ENCODE measurements around the gene HK3.

The HK3 gene

DNA sequence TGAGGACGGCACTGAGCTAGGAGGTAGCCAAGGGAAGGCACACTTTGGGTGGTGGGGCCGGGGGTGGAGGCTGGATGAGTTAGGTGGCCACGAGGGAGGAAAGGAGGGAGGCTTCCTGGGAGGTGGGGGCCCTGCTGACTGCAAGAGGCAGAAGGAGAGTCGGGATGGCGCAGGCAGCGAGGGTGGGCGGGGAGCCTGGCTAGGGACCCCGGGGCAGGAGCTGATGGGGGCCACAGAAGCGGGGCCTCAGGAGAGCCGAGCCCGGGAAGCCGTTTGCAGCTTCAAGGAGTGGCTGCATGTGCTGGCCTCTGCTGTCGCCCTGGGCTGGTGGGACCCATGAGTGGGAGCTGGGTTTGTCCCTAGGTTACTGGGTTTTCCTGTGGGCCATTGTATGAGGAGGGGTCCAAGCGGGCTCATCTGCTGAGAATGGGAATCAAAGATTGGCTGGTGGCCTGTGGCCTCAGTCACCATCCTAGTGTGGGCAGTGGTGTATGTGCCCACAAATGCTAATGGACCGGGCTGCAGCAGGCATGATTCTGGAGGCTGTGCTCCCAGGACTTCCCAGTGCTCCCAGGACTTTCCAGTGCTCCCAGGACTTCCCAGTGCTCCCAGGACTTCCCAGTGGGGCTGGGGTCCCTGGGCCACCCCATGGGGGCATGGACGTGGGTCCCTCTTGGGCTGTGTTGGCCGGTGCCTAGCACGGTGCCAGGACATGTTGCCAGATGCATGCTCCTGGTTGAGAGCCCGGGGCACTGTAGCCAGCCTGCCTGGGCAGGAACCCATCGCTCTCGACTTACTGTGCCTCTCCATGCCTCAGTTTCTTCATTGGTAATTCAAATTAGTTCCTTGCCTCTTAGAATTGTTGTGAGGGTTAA lies 48.5 kb downstream of the HK3 start:
- DNase-seq (ENCODE audit: low spot score): no peak

DNA sequence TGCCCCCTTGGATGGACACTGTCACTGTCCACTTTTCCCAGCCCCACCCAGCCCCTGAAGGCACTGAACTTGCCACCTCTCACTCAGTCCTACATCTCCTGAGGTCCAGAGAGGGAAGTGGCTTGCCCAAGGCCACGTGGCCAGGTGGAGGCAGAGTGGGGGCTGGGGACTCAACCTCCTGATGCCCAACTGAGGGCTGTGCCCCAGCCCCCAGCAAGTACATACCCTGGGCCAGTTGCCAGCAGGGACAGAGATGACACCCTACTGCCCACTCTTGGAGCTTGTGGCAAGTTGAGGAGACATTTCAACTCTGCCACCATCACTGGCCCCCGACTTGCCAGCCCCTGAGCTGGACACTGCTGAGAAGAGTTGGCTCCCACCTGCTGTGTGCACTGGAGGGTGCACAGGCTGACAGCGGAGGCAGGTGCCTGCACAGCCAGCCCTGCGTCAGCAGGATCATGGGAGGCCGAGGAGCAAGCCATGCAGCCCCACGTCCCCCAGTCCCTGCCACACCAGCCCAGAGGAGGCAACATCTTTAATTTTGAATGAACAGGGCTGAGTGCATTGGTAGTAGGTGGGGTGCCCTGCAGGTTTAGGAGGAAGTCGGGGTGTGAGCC lies 49.4 kb downstream of the HK3 start:
- no peak for DNase-seq (ENCODE audit: low spot score)

DNA sequence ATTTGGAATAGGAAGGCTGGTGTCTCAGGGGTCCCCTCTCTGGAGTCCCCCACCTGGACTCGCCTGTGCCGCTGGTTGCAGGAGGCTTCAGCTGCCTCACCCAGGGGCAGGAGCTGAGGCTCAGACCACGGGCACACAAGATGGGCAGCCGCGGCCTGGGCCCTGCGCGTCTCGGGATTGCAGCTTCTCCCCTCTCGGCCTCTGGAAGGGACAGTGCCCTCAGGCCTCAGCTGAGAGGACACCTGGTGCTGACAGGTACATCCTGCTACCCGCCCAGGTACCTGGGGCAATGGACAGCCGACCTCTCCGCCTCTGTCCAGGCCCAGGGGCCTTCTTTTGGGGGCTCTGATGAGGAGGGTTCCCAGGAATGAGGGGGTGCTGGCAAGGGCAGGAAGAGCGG lies 50.5 kb downstream of the HK3 start:
- DNase-seq (ENCODE audit: low spot score): no peak

GRCh38 chr5:176847726-176848290 lies 51.3 kb downstream of the HK3 start:
- no peak for DNase-seq (ENCODE audit: low spot score)

- DNase-seq (ENCODE audit: low spot score): no peak
Measured at GRCh38 chr5:176847148-176847547, 52.0 kb downstream of the HK3 start.

DNA sequence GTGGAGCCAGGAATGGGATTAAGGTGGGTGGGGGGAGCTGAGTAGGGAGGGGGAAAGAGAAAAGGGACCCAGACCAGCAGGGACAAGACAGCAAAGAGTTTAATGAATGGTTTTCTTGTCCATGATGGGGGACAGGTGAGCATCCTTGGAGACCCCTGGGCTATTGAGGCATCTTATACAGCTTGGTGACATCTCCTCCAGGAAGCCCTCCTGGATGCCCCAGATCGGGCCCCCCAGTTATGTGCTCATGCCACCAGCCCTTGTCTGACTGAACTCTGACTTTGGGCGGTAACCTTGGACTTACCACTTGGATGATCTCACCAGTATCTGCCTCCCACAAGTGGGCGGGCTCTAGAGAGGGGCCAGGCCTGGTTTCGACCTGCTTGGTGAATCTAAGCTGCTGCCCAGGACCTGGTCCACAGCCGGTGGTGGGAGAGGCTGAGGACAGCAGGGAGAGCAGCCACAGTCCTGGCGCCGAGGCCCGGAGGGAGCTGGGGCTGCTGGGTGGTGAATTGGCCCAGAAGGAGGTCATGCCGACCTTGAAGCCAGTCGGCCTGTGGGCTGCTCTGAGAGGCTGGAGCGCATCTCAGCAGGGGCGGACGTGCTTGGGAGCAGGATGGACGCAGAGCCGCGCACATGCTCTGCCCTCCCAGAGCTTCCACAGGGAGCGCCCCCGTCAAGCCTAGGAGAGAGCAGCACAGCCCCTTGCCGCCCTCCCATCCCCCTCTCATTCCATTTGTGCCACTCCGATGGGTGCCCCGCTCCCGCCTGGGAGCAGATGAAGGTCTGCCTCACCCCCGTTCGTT lies 52.6 kb downstream of the HK3 start:
- no peak for DNase-seq (ENCODE audit: low spot score)

GRCh38 chr5:176845392-176845713 lies 53.8 kb downstream of the HK3 start:
- DNase-seq (ENCODE audit: low spot score): no peak

- no peak for DNase-seq (ENCODE audit: low spot score)
Measured at GRCh38 chr5:176844706-176845391, 54.3 kb downstream of the HK3 start.

- no peak for DNase-seq (ENCODE audit: low spot score)
Measured at GRCh38 chr5:176844281-176844680, 54.9 kb downstream of the HK3 start.

DNA sequence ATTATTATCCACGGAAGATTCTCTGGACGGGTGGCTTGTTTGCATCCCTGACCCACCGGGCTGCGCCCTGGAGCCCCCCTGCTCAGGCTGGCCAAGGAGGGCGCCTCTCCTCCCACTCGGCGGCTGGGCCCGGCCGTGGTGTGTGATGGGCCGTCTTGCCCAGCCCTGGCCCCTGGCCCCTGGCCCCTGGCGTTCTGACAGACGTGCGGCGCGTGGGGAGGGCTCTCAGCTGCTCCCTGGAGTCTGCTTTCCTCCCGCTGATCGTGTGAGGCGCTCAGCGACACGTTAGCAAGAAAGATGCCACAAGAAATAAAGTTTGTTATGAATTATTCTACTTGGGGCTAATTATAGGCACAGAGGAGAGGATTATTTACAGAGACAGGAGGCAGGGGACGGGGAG lies 55.5 kb downstream of the HK3 start:
- DNase-seq (ENCODE audit: low spot score): no peak

- DNase-seq (ENCODE audit: low spot score): peak; percentile 85
Measured at GRCh38 chr5:176837707-176838115, 61.4 kb downstream of the HK3 start.

DNA sequence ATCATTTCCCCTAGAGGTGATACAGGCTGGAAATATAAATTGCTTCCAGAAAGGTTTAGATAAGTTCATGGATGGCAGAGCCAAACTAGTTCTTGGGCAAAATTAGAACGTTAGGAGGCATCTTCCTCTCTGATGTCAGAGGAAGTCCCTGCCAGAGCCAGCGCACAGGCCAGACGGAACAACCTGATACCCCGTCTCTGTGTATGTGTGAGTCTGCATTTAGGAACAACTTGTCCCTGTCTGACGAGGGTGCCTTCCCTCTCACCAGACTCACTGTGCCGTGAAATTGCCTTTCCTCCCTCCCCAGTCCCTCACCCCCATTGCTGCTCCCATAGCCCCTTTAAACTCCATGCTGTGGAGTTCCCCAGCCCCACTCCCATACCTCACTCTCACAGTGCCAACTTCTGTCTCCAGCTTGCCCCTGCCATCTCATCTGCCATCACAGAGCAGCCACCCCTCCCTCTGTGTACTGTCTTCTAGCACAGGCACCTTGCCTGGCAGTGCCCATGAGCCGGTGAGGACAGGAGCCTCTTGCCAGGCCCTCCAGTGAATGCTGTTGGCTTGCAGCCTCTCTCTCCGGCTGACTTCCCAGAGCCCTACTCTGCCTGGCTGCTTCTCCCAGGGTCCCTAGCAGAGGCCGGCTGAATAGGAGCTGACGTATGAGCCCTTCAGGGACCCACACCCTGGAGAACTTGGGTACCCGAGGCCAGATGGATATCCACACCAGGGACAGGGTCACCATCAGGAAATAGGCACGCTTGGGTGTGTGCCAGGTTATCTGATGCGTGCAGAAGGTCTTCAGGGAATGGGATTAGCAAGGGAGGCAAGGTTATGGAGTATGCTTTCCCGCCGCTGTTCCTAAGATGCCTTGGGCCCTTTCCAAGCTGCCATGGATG lies 62.1 kb downstream of the HK3 start:
- DNase-seq (ENCODE audit: low spot score): peak; percentile 41

DNA sequence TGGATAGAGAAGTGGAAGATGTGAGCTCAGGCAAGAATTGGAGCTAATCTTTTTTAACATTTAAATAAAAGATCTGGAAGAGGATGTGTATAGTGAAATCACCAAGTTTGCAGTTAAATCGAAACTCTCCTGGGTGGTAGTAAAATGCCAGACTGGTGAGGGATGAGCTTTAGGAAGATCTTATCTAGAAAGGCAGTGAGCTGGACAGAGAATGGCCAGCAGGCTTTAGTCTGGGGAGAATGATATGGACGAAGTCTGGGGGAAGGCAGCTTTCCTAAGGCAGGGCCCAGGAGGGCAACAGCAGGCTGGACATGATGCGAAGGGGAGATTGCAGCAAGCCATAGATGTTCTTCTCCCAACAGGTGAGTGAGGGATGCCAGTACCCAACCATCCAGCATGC lies 63.2 kb downstream of the HK3 start:
- no peak for DNase-seq (ENCODE audit: low spot score)

GRCh38 chr5:176833286-176833685 lies 65.9 kb downstream of the HK3 start:
- no peak for DNase-seq (ENCODE audit: low spot score)

- DNase-seq (ENCODE audit: low spot score): no peak
Measured at GRCh38 chr5:176832162-176832561, 67.0 kb downstream of the HK3 start.

DNA sequence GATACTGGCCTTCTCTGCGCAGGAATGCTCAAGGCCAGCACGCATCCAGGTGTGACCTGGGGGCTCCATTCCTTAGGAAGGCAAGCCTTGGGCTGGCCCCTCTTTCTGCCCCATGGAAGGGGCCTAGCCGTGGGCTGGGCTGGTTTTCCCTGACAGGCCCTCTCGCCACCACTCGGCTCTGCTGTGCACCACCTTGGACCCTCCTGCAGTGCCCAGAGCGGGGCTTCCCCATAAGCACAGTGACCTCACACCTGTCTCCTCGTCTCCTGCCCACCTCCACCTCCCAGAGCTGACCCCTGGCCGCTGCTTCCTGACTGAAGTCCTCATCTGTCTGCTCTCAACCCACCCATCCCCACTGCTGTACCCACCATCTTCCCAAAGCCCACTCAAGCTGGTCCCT lies 67.7 kb downstream of the HK3 start:
- no peak for DNase-seq (ENCODE audit: low spot score)

DNA sequence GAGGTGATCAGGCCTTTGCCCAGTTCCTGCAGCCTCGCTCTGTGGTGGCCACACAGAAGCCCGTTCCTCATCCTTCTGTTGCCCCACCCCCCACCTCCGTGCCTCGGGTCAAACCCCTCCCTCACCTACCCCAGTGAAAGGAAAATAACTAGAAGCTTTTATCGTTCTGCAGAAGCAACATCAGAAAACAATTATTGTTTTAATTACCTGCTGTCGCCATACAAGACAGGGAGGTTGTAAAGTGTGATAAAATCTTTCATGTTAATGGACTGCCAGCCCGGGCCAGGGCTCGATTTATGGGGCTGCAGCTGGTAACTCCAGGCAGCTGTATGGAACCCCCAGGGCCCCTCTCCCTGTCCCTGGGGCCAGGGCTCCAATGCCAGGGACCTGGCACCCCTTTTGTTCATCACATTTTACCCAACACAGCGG lies 68.1 kb downstream of the HK3 start:
- no peak for DNase-seq (ENCODE audit: low spot score)

Measured in Ammon's horn (tissue), 1 donor.